C4-2B (cell line): ENCODE data around the gene GABRR1.

Experiments
- H3K27ac ChIP-seq: fragments of 450-650 bp; 2 replicates; pipeline ENCODE4 v1.5.1; 2017
- CTCF ChIP-seq: fragments of 450-650 bp; conservative IDR thresholded peaks from 2 replicates; pipeline ENCODE4 v1.5.1; 2017; ENCODE audit warnings: mild to moderate bottlenecking
- ZFX ChIP-seq: fragments of 450-650 bp; IDR thresholded peaks from 2 replicates; pipeline ENCODE4 v1.6.1; 2017

GABRR1 gene

GRCh38 chr6:89216411-89216810 is 747 bp downstream of the GABRR1 start:
- no peak for TF ChIP-seq ZFX
- no peak for TF ChIP-seq CTCF
- no peak overlapping the region for H3K27ac ChIP-seq

GRCh38 chr6:89215391-89215790 is 1.8 kb downstream of the GABRR1 start:
- TF ChIP-seq CTCF (no peak), ZFX (no peak)
- H3K27ac ChIP-seq: no peak overlapping the region

- TF ChIP-seq ZFX (no peak), CTCF (no peak)
Measured at GRCh38 chr6:89214197-89214596, 3.0 kb downstream of the GABRR1 start.

GRCh38 chr6:89212472-89212871 is 4.7 kb downstream of the GABRR1 start:
- no peak overlapping the region for H3K27ac ChIP-seq
- TF ChIP-seq CTCF: no peak
- no peak for TF ChIP-seq ZFX

More at GRCh38 chr6:89214197-89214596, 3.0 kb downstream of the GABRR1 start:
- no peak overlapping the region for H3K27ac ChIP-seq

- TF ChIP-seq ZFX (no peak), CTCF (no peak)
- no peak overlapping the region for H3K27ac ChIP-seq
Measured at GRCh38 chr6:89209457-89209856, 7.7 kb downstream of the GABRR1 start.

- TF ChIP-seq CTCF: no peak
- no peak for TF ChIP-seq ZFX
- no peak overlapping the region for H3K27ac ChIP-seq
Measured at GRCh38 chr6:89208551-89208950, 8.6 kb downstream of the GABRR1 start.

GRCh38 chr6:89205819-89206218 is 11.3 kb downstream of the GABRR1 start:
- TF ChIP-seq CTCF (no peak), ZFX (no peak)

More at GRCh38 chr6:89205819-89206218, 11.3 kb downstream of the GABRR1 start:
- H3K27ac ChIP-seq: no peak overlapping the region
